Erythroblast (primary cell): ENCODE results near the gene CYP26A1.

Experiments used
- GATA1 ChIP-seq: IDR thresholded peaks from 2 replicates; pipeline ENCODE4 v1.6.1; 2011; ENCODE audit warnings: low read depth, mild to moderate bottlenecking, control low read depth, low read length, moderate library complexity
- POLR2A ChIP-seq: IDR thresholded peaks from 2 replicates; pipeline ENCODE4 v1.6.1; 2011; ENCODE audit warnings: mild to moderate bottlenecking, low read length

DNA sequence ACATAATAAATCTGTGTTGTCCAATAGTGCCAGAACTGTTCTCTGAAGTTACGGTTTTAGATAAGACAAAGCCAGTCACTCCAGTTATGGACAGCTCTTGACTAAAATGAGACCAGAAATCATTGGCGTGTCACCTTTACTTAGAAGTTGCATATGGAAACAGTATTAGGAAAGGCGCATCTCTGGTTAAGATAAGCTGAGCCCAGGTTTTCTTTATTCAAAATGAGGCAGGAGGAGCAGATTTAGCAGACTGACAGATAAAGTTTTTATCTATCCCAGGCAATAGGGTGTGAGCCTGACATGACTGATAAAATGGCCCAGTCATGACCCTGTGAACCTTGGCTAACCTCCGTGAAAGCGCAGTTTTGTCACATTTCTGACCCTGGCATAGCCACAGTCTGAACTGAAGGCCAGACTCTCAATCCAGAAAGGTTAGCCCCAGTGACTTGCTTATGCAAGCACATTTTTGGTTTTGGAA, 4.2 kb downstream of the CYP26A1 start:
- TF ChIP-seq POLR2A (no peak), GATA1 (no peak)
